Measurements from ENCODE around the gene CLEC17A. TPM values are rescaled to one million over a fixed set of nuclear protein-coding genes. Genes with fewer than 3 reads are reported as not detected.

The CLEC17A gene
- total RNA-seq (2022; extraction: Qiagen RNA extraction), result not detected in 5 replicates

GRCh38 chr19:14582894-14583340 lies at the start of gene CLEC17A:
Gene CLEC17A (plus strand): TSS chr19:14583084. CDS start chr19:14583161, 77 bp downstream.

GRCh38 chr19:14571695-14572490 lies 11.0 kb upstream of the CLEC17A start, which contains the start of gene NDUFB7:
Gene NDUFB7 (minus strand): TSS chr19:14572066. CDS start chr19:14572000, 66 bp downstream.

Other genes with a start within 250 kb of the CLEC17A start
- gene ADGRE5, start 201.6 kb upstream of the CLEC17A start, total RNA-seq (2022; extraction: Qiagen RNA extraction), result 66.9 to 87.5 TPM (median 83.9 TPM) in 5 replicates
- 106 to 130 TPM (median 119 TPM) in 5 replicates for gene DDX39A, start 163.7 kb upstream of the CLEC17A start, total RNA-seq (2022; extraction: Qiagen RNA extraction)
- 65.6 to 93.4 TPM (median 81.1 TPM) in 5 replicates for gene PKN1, start 149.8 kb upstream of the CLEC17A start, total RNA-seq (2022; extraction: Qiagen RNA extraction)
- 0.08 to 0.14 TPM (median 0.12 TPM) in 4 of 5 replicates, not detected in the other for gene PTGER1, start 107.7 kb upstream of the CLEC17A start, total RNA-seq (2022; extraction: Qiagen RNA extraction)
- 91.4 to 163 TPM (median 158 TPM) in 5 replicates for gene GIPC1, start 87.0 kb upstream of the CLEC17A start, total RNA-seq (2022; extraction: Qiagen RNA extraction)
- 184 to 267 TPM (median 235 TPM) in 5 replicates for gene DNAJB1, start 64.7 kb upstream of the CLEC17A start, total RNA-seq (2022; extraction: Qiagen RNA extraction)
- gene TECR, start 53.5 kb upstream of the CLEC17A start, total RNA-seq (2022; extraction: Qiagen RNA extraction), result 142 to 192 TPM (median 181 TPM) in 5 replicates
- gene NDUFB7, start 11.0 kb upstream of the CLEC17A start, total RNA-seq (2022; extraction: Qiagen RNA extraction), result 160 to 195 TPM (median 190 TPM) in 5 replicates
- not detected in 5 replicates for gene ADGRE3, start 91.8 kb downstream of the CLEC17A start, total RNA-seq (2022; extraction: Qiagen RNA extraction)
- gene ZNF333, start 107.0 kb downstream of the CLEC17A start, total RNA-seq (2022; extraction: Qiagen RNA extraction), result 2.2 to 3.4 TPM (median 2.7 TPM) in 5 replicates
- 0.43 to 0.93 TPM (median 0.80 TPM) in 5 replicates for gene ADGRE2, start 195.5 kb downstream of the CLEC17A start, total RNA-seq (2022; extraction: Qiagen RNA extraction)

All from A549 treated with dexamethasone at 1 μM for 4 hours (cell line).